HFF-Myc (cell line): Measurements from ENCODE around the gene RNF32.

Experiments used
- DNase-seq: peaks from one replicate; pipeline ENCODE4 v3.0.0-alpha.2; 2011; ENCODE audit warnings: low read depth; ENCODE audit errors: extremely low read depth
- H3K4me3 ChIP-seq: replicated peaks from 2 replicates; pipeline ENCODE4 v1.5.1; 2011; ENCODE audit warnings: low read depth, mild to moderate bottlenecking, control low read depth, low read length
- CTCF ChIP-seq: IDR thresholded peaks from 2 replicates; pipeline ENCODE4 v1.5.1; 2012; ENCODE audit warnings: mild to moderate bottlenecking, low read depth, low read length, control low read depth; ENCODE audit errors: missing control alignments

RNF32 gene

GRCh38 chr7:156620291-156620675 lies 20.3 kb upstream of the RNF32 start:
- no peak for TF ChIP-seq CTCF
- H3K4me3 ChIP-seq = no peak overlapping the region
- no peak for DNase-seq

GRCh38 chr7:156621652-156622051 lies 18.9 kb upstream of the RNF32 start:
- no peak for DNase-seq
- no peak overlapping the region for H3K4me3 ChIP-seq
- no peak for TF ChIP-seq CTCF

DNA sequence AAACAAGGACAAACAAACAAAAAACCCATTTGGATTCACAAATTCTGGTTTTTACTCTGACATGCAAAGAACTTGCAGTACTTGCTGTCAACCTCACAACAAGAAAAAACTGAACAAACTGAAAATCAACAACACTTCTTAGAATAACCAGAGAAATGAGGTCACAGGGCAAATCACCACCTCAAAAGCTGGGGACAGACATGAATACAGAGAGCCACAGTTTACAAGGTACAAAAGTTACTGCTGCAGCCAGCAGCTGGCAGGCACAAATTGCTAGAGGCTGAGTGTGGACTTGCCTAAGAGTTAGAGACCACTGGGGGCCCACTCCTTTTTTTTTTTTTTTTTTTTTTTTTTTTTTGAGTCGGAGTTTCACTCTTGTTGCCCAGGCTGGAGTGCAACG lies 15.0 kb upstream of the RNF32 start:
- no peak for TF ChIP-seq CTCF
- no peak for DNase-seq
- H3K4me3 ChIP-seq = no peak overlapping the region

GRCh38 chr7:156626220-156626895 lies 14.2 kb upstream of the RNF32 start:
- H3K4me3 ChIP-seq = no peak overlapping the region
- TF ChIP-seq CTCF = no peak
- no peak for DNase-seq

- H3K4me3 ChIP-seq = no peak overlapping the region
- no peak for DNase-seq
- no peak for TF ChIP-seq CTCF
Measured at GRCh38 chr7:156628562-156628961, 12.0 kb upstream of the RNF32 start.

- no peak for DNase-seq
- H3K4me3 ChIP-seq = no peak overlapping the region
- no peak for TF ChIP-seq CTCF
Measured at GRCh38 chr7:156629873-156630272, 10.7 kb upstream of the RNF32 start.

- H3K4me3 ChIP-seq = no peak overlapping the region
- DNase-seq = no peak
- TF ChIP-seq CTCF = no peak
Measured at GRCh38 chr7:156634117-156634516, 6.5 kb upstream of the RNF32 start.
